GM19099 (cell line): ENCODE results near the gene PIK3CD.

Experiments
- POLR2A ChIP-seq: IDR thresholded peaks from 3 replicates; pipeline ENCODE4 v1.6.1; 2011; ENCODE audit warnings: low read depth; ENCODE audit not compliant: insufficient read length; ENCODE audit errors: extremely low read depth

PIK3CD gene

DNA sequence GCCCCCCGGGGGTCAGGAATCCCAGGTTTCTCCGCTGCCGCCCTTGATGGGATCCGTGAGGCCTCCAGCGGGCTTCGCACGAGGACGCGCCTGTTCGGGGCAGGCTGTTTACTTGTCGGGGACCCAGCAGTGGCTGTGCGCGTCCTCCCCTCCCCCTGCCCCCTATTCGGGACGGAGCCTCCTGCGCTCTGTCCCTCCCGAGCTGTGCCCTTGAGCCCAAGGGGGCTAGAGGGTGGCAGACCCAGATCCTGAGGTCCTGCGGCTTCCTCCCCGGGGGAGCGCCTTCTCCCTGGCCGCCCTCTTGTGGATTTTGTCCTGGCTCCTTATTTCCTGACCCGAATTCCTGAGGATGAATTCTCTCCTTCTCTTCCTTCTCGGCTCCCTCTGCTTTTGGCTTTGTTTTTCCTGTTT is 38.4 kb downstream of the PIK3CD start:
- no peak for TF ChIP-seq POLR2A

DNA sequence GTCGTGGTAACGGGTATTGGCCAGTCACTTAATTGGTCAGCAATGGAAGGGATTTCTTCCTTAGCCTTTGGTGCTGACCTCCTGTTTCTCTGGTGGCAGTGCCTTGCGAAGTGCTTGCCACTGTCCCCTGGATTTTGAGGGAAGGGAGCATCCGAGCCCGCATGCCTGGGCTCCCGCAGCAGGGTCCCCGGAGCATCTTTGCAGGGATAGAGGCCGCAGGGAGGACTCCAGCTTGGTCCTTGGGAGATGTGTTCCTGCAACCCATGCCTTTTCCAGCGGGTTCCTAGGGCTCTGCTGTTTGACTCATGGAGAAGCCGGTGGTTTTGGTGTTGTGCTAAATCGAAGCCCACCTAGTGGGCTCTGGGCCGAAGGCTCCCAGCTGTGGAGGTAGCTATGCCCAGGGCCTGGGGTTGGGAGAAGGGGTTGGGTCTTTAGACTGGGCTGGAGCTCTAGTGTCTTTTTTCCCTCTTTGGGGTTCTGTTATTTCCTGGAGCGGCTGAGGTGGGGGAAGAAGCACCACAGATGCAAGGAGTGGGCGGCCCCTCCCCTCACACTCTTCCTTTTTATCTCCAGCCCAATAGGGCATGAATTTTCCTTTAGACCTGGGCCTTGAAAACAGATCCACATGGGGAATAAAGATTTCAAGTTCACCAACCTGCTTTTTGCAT is 39.0 kb downstream of the PIK3CD start:
- no peak for TF ChIP-seq POLR2A

DNA sequence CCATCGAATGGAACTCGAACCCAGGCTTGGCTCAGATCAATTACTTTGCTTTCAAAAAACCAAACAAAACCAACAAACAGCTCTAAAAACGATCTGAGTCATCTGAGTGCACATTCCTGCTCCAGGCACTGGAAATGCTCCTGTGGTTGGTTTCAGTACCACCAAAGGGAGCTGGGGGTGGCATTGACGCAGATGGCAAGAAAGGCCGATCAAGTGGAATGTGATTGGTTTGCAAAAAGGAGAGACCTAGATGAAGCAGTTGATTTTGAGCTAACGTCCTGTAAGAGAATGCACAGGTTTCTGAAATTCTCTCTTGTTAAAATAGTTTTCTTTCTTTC is 39.5 kb downstream of the PIK3CD start:
- TF ChIP-seq POLR2A = no peak

DNA sequence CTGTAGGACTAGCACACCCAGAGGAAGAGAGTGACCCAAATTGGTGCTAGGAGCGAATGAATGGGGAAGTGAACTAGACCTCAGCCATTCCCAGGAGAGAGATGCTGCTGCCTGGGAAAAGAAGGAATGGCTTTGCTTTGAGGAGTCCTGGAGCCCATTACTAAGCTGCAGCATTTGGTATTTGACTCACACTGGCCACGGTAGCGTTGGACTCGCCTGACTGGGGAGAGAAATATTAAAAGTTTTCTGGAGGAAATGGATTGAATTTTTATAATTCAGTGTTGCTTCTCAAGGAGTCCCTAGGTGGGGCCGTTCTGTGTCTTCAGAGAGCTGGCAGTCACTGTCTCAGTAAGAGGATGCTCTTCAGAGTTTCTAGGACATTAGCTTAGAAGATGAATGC is 40.2 kb downstream of the PIK3CD start:
- TF ChIP-seq POLR2A = no peak

DNA sequence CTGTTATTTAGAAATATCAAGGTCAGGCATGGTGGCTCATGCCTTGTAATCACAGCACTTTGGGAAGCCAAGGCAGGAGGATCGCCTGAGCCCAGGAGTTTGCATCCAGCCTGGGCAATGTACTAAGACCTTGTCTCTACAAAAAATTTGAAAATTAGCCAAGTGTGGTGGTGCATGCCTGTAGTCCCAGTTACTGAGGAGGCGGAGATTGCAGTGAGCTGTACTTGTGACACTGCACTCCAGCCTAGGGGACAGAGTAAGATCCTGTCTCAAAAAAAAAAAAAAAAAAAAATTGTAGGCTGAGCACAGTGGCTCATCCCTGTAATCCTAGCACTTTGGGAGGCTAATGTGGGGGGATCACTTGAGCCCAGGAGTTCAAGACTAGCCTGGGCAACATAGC is 45.3 kb downstream of the PIK3CD start:
- no peak for TF ChIP-seq POLR2A

DNA sequence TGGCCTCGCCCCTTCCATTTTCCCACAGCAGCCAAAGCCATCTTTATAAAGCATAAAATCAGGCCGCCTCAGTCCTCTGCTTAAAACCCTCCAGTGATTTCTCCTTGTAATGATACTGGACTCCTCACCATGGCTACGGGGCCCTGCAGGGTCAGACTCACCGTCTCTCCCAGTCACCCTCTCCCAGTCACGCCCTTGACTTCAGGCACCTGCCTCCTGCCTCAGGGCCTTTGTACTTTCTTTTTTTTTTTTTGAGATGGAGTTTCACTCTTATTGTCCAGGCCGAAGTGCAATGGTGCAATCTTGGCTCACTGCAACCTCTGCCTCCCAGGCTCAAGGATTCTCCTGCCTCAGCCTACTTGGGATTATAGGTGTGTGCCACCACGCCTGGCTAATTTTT is 47.8 kb downstream of the PIK3CD start:
- TF ChIP-seq POLR2A = no peak

DNA sequence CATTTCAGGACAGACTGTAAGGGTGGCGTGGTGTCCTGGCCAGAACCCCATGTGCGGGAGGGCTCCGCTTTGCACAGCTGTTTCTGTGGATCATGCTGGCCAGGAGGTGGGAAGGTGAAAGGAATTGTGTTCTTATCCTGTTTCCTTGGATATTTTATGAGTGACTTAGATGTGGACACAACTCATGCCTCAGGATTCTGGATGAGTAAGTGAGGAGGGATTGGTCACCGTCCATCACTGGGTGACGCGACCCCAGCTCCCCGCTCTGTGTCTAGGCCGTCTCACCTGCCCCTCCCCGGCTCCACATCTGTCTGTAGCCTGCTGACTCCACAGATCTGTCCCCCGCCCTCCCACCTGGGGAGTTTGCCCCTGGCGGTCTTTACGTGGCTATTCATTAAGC is 48.8 kb downstream of the PIK3CD start:
- TF ChIP-seq POLR2A = no peak

DNA sequence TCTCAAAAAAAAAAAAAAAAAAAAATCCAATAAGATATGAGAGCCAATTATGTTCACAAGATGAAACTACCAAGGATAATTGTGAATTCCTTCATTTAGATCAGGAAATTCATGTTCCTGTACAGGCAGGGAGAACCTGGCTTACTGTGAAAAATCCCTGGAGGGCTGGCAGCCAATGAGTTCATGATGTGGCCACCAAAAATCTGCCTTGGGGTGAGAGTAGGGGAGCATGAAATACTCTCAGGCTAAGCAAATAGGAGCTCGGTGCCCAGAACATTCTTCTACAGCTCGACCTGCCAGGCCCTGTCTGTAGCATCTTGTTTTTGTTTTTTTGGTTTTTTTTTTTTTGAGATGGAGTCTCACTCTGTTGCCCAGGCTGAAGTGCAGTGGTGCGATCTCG is 50.1 kb downstream of the PIK3CD start:
- TF ChIP-seq POLR2A = no peak

DNA sequence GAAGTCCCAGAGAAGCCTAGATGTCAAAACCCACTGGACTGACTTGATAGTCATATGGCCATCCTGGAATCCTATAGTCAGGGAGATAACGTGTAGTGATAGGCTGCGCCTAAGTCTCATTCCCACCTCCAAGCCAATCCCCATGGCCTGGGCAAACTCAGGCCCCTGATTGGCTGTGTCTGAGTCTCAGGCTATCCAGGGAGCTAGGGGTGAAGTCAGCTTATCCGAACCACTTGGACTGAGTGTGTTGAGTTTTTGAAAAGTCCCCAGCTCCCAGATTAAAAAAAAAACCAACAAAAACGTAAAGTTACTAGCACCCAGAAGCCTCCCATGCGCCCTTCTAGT is 51.6 kb downstream of the PIK3CD start:
- TF ChIP-seq POLR2A = no peak

DNA sequence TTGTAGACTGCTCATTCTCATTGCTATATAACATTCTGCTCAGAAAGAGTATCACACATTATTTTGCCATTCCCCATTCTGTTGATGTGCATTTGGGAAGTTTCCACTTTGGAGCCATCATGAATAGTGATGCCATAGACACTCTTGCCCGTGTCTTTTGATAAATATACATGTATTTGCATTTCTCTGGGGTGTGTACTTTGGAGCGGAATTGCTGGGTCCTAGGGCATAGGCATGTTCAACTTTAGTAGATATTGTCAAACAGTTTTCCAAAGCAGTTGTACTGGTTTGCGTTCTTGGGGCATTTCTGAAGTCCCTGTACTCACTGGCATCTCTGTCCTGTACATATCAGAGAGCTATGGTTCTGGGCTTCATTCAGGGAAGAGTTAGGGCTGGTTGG is 52.1 kb downstream of the PIK3CD start:
- no peak for TF ChIP-seq POLR2A

DNA sequence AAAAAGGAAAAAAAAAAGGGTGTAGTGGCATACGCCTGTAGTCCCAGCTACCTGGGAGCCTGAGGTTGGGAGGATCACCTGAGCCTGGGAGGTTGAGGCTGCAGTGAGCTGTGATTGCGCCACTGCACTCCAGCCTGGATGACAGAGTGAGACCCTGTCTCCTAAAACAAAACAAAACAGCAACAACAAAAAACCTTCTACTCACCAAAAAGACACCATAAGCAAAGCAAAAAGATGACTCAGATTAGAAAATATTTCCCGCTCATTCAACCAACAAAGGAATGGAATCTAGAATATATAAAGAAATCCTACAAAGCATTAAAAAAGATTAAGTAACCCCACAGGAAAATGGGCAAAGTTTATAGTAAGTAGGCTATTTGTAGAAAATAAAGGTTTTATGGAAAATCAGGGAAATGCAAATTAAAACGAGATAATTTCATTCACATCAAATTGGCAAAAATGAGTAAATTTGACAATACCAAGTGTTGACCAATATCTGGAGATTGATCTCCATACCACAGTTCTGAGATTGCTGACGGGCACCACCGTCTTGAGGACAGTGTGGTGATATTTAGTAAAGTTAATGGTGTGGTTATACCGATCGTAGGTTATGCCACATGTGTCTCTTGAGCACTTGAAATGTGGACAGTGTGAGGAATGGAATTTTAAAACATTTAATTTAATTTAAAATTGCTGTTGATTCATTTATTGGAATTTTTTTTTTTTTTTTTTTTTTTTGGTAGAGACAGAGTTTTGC is 54.0 kb downstream of the PIK3CD start:
- TF ChIP-seq POLR2A = no peak

DNA sequence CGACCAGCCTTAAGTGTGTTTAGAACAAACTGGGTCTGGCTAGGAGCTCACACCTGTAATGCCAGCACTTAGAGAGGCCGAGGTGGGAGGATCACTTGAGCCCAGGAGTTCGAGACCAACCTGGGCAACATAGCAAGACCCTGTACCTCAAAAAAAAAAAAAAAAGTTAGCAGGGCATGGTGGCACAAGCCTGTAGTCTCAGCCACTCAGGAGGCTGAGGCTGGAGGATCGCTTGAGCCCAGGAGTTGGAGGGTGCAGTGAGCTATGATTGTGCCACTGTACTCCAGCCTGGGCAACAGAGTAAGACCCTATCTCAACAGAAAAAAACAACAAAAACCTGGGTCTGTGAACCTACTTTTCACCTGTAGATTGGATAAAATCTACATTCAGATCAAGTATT is 54.6 kb downstream of the PIK3CD start:
- no peak for TF ChIP-seq POLR2A

DNA sequence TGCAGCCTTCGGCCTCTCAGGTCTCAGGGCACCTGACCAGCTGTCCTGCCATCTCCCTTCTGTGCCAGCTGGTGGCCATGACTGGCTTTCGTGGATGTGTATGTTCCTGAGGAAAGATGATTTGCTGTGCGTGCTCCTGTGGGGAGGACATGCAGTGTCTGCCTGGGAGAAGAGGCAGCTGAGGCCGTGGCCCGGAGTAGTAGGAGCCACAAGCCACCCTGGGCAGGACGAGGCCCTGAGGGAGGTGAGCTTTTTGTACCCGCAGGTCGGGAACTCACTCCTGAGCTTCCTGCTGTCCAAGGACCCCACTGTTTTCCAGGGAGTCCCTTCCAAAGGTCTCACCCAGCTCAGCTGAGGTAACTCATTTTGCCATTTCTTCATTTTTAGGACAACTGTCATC is 58.5 kb downstream of the PIK3CD start:
- TF ChIP-seq POLR2A = no peak

DNA sequence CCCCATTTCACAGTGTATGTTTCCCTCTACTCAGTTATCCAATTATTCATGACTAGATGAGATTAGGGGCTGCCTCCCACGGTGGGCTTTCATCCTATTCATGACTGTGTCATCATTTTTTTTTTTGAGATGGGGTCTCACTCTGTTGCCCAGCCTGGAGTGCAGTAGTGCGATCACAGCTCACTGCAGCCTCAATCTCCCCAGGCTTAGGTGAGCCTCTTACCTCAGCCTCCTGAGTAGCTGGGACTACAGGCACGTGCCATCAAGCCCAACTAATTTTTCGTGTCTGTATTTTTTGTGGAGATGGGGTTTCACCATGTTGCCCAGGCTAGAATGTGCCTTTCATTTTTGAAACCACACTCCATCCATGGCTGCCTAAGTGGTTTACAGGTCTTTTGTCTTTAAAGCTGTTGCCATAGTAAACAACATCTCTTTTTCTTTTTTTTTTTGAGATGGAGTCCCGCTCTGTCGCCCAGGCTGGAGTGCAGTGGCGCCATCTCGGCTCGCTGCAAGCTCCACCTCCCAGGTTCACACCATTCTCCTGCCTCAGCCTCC is 60.0 kb downstream of the PIK3CD start:
- no peak for TF ChIP-seq POLR2A

DNA sequence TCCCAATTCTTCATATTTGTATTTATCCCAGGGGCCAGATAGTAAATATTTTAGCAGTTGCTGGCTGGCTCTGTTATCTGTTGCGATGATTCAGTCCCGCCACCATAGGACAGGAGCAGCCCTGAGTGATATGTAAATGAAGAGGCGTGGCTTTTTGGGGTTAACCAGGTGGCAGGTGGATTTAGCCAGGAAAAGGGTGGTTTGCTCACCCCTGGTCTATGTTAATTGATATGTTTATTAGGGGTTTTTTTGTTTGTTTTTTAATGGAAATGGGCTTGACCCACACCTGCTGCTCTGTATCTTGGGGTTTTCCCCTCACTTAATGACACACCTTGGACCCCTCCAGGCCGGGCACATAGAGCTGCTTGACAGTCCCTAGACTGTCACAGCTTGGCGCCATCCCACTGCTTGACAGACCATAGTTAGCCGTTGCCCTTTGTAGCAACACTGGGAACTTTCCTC is 62.8 kb downstream of the PIK3CD start:
- no peak for TF ChIP-seq POLR2A

DNA sequence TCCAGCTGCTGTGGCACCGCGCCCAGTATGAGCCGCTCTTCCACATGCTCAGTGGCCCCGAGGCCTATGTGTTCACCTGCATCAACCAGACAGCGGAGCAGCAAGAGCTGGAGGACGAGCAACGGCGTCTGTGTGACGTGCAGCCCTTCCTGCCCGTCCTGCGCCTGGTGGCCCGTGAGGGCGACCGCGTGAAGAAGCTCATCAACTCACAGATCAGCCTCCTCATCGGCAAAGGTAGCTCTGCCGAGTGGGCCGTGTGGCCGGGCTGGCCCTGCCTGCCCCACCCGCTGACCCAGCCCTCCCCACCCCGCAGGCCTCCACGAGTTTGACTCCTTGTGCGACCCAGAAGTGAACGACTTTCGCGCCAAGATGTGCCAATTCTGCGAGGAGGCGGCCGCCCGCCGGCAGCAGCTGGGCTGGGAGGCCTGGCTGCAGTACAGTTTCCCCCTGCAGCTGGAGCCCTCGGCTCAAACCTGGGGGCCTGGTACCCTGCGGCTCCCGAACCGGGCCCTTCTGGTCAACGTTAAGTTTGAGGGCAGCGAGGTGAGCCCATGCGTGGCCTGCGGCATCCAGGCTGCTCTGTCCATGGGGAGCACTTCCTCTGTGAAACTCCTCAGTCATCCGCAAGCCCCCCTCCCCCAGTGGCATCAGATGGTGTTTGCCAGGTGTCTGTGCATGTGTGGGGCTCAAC is 64.2 kb downstream of the PIK3CD start:
- TF ChIP-seq POLR2A = no peak
